Glomerular visceral epithelial cell (primary cell): ENCODE measurements around the gene ZG16.

Source experiments
- DNase-seq: peaks from one replicate; pipeline ENCODE4 v3.0.0-alpha.2; 2016; ENCODE audit errors: extremely low spot score

ZG16 gene

GRCh38 chr16:29825145-29826044, 47.3 kb downstream of the ZG16 start:
- peak; percentile 77 for DNase-seq

DNA sequence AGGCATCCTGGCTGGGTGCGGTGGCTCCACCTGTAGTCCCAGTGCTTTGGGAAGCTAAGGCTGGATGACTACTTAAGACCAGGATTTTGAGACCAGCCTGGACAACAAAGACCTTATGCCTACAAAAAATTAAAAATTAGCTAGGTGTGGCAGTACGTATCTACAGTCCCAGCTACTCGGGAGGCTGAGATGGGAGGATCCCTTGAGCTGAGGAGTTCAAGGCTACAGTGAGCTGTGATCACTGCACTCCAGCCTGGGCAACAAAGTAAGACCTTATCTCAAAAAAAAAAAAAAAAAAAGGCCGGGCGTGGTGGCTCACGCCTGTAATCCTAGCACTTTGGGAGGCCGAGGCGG, 48.3 kb downstream of the ZG16 start:
- no peak for DNase-seq

GRCh38 chr16:29830774-29831173, 52.7 kb downstream of the ZG16 start:
- DNase-seq = no peak

- no peak for DNase-seq
These were observed 53.4 kb downstream of the ZG16 start for GRCh38 chr16:29831490-29831889.
